Prostate gland (tissue), 2 donors: ENCODE measurements around the gene CCDC39.

Experiments
- POLR2A ChIP-seq: fragments of 450-650 bp; IDR thresholded peaks from one replicate; pipeline ENCODE4 v1.6.1; 2016; ENCODE audit warnings: antibody characterized with exemption, mild to moderate bottlenecking
- TF ChIP-seq, protein P1 (sequence below), 4 experiments: fragments of 200-600 bp in 2 of 4; fragments of 450-650 bp in 2 of 4; sonication (generic) in 2 of 4; IDR thresholded peaks; 1 replicate in 3 of 4; 2 replicates in 1 of 4; pipeline ENCODE4 v1.5.1; 2016 to 2019; ENCODE audit warnings: antibody characterized with exemption in 4 of 4, mild to moderate bottlenecking in 2 of 4, moderate library complexity in 2 of 4

DNA sequence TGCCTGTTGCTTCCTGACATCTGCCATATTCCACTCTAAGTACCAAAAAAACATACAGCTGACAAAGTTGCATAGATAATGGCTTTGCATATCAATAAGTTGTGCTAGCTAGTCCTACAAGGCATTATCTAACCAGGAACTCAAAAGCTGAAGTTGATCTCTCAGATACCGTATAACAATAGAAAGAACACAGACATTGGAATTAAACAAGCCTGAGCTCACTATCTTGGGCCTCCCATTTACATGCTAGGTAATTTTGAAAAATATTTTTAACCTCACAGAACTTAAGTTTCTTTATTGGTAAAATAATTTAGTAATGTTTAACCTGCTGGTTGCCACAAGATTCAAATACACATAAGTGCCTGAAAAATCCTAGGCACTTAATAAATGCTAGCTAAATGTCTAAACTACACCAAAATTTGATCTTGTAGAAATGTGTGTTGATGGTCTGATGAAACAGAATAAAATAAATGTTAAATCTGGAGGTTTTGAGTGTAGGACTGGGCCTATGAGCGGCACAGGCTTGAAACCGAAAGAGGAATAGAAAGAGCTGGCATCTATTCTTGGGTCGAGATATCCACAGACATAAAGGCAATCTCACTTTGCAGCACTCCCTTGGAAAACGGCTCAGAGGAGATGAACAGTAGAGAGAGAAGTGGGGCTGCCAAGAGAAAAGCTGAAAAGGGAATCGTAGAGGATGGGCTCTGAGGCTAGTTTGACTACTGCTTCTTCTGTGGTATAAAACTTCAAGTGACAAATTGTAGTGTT is 107.3 kb downstream of the CCDC39 start:
- TF ChIP-seq, protein P1, sequence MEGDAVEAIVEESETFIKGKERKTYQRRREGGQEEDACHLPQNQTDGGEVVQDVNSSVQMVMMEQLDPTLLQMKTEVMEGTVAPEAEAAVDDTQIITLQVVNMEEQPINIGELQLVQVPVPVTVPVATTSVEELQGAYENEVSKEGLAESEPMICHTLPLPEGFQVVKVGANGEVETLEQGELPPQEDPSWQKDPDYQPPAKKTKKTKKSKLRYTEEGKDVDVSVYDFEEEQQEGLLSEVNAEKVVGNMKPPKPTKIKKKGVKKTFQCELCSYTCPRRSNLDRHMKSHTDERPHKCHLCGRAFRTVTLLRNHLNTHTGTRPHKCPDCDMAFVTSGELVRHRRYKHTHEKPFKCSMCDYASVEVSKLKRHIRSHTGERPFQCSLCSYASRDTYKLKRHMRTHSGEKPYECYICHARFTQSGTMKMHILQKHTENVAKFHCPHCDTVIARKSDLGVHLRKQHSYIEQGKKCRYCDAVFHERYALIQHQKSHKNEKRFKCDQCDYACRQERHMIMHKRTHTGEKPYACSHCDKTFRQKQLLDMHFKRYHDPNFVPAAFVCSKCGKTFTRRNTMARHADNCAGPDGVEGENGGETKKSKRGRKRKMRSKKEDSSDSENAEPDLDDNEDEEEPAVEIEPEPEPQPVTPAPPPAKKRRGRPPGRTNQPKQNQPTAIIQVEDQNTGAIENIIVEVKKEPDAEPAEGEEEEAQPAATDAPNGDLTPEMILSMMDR (IDR thresholded peaks at IDR 0.05): no peak
- TF ChIP-seq POLR2A: no peak
